ENCODE results near the gene PRKD2. TPM values are rescaled to one million over a fixed set of nuclear protein-coding genes. Genes with fewer than 3 reads are reported as not detected.

PRKD2 gene
- total and polyA plus RNA-seq, 2 of the 8 experiments (the other 6 are each of a cell fraction or from before 2014, with no cell fraction given), result 24.4 to 63.8 TPM

- TF ChIP-seq CHD7 (IDR thresholded peaks at IDR 0.05; ENCODE audit: insufficient replicate concordance, low read length) (no peak), YY1 (IDR thresholded peaks at IDR 0.05; ENCODE audit: low read depth, low read length) (no peak), POLR2AphosphoS5 (IDR thresholded peaks at IDR 0.05; ENCODE audit: low read depth, low read length) (peak; percentile 49), SIRT6 (IDR thresholded peaks at IDR 0.05; ENCODE audit: low read length) (no peak), TAF1 (IDR thresholded peaks at IDR 0.05; ENCODE audit: low read depth, low read length) (0 out of 2 replicates have a peak, but pooled peaks have one; percentile 18), MAX (IDR thresholded peaks at IDR 0.05) (0 out of 2 replicates have a peak, but pooled peaks have one; percentile 18), CREB1 (IDR thresholded peaks at IDR 0.05) (peak; percentile 86), ZNF274 (IDR thresholded peaks at IDR 0.05; ENCODE audit: borderline replicate concordance, extremely low read depth, low read length) (no peak), SP1 (IDR thresholded peaks at IDR 0.05; ENCODE audit: low read depth, low read length) (0 out of 2 replicates have a peak, but pooled peaks have one; percentile 23), KDM1A (IDR thresholded peaks at IDR 0.05; ENCODE audit: borderline replicate concordance, low read length) (0 out of 2 replicates have a peak, but pooled peaks have one; percentile 26), CHD1 (IDR thresholded peaks at IDR 0.05; ENCODE audit: low read depth, low read length) (no peak)
Observed at GRCh38 chr19:46717034-46717715, at the start of gene PRKD2 (continued).

Data from H1 (cell line).